ENCODE data around the gene DYSF.

GRCh38 chr2:71465356-71465755 lies 12.0 kb downstream of the DYSF start:
- TF ChIP-seq CTCF (conservative IDR thresholded peaks at IDR 0.05; ENCODE audit: low read length) (no peak), EZH2phosphoT487 (IDR thresholded peaks at IDR 0.05; ENCODE audit: borderline replicate concordance, low read depth, low read length) (no peak)
